ENCODE measurements around the gene BCL2.
A peak's percentile ranks its signal among the peaks of the same experiment; 100 is the strongest.

BCL2 gene

GRCh38 chr18:63119647-63120046 lies 199.9 kb downstream of the BCL2 start:
- no peak for DNase-seq (ENCODE audit: extremely low read depth, low read depth)
- TF ChIP-seq CTCF (IDR thresholded peaks at IDR 0.05; ENCODE audit: low read depth, low read length), result peak; percentile 53

- no peak for DNase-seq (ENCODE audit: extremely low read depth, low read depth)
- TF ChIP-seq CTCF (IDR thresholded peaks at IDR 0.05; ENCODE audit: low read depth, low read length), result no peak
Observed at GRCh38 chr18:63113899-63114565, 205.5 kb downstream of the BCL2 start.

DNA sequence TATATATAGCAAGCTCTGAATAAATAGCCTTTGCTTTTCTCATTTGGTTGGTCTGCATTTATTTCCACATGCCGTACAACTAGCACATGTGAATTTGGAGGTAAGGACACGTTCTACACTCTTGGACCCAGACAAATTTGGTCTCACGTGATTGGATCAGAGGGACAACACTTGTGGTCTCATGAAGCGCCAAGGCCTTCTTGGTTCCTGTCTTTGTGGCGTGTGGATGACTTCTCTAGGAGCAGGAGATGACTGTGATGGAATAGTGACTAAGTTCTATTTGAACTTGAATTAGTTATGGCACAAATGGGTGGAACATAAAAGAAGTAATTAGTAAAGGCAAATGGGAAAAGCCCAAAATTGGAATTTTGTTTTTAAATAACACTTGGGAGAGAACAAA lies 206.9 kb downstream of the BCL2 start:
- TF ChIP-seq CTCF (IDR thresholded peaks at IDR 0.05; ENCODE audit: low read depth, low read length), result no peak
- DNase-seq (ENCODE audit: extremely low read depth, low read depth), result no peak

GRCh38 chr18:63111671-63112402 lies 207.7 kb downstream of the BCL2 start:
- no peak for DNase-seq (ENCODE audit: extremely low read depth, low read depth)
- TF ChIP-seq CTCF (IDR thresholded peaks at IDR 0.05; ENCODE audit: low read depth, low read length), result no peak

DNA sequence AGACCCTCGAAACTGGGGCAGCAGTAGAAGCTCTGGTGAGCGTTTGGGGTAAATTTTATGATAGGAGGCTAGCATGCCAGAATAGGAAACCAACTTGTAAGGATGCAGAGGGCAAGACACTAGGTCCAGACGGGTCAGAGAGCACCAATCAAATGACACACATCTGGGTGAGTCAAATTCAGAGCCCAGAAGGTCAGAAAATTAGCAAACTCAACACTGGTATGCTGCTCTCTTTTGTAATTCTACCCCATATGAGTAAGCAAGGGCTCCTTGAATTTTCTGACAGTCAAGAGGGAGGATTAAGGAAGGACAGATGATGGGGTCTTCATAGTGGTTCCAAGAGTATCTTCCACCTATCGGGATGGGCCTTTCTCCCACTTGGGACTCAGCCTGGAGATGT lies 209.8 kb downstream of the BCL2 start:
- DNase-seq (ENCODE audit: extremely low read depth, low read depth), result no peak
- no peak for TF ChIP-seq CTCF (IDR thresholded peaks at IDR 0.05; ENCODE audit: low read depth, low read length)

DNA sequence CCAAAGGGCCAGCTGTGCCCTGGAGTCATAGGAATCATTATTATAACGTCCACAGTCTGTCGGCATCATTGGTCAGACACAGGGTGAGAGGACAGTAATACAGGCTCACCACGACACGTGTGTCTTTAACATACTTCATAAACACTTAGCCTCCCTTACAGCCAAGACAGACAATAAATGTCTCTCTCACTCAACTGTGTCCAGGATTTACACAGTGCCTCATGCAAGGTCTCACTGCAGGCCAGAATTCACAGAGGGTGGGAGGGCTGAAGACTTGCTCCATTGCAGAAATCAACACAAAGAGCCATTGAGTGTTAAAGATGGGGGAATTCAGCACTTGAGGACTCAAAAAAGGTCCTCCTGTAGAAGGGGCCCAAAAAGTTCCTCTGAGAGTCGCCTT lies 210.5 kb downstream of the BCL2 start:
- no peak for TF ChIP-seq CTCF (IDR thresholded peaks at IDR 0.05; ENCODE audit: low read depth, low read length)
- no peak for DNase-seq (ENCODE audit: extremely low read depth, low read depth)

DNA sequence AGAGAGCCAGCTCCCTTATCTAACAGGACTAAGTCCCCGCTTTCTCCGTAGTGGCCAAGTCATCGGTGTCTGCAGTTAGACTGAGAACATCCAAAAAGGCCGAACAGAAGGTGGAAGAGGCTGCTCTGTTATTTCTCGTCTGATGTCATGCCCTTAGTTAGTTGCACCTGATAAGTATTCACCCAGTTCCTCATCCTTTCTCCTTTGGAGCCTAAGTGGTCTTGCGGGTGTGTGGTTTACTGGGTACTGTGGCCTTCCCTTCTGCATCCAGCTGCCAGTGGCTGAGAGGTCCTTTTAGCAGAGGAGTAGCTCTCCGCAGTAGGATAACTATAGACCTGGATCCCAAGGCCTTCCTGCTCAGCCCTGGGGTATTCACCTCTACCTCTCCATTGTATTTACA lies 211.6 kb downstream of the BCL2 start:
- TF ChIP-seq CTCF (IDR thresholded peaks at IDR 0.05; ENCODE audit: low read depth, low read length), result no peak
- no peak for DNase-seq (ENCODE audit: extremely low read depth, low read depth)
